Measurements from ENCODE around the gene GTF3A.

GTF3A gene

DNA sequence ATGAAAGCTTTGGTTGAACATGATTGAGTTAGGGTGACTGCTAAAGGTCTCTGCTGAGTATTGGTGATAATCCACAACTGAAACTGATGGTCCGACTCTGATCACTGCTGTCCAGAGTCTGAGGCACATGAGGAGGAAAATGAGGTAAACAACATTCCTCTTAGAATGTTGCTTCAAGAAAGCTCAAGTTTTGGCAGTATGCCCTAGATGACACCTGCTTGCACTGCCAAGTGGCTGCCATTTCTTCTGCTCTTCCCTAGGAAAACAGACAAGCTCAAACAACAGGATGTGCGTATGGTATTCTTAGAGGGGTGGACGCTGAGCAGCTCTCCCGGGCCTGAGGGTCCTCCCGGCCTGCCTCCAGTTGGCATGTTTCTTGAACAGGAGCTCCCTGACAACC, 41.2 kb downstream of the GTF3A start:
- ATAC-seq (replicated peaks; ENCODE audit: extremely low read depth, poor library complexity, severe bottlenecking) (no peak), DNase-seq (ENCODE audit: low spot score in 2 of 2) (no peak)
- H3K27ac Mint-ChIP-seq (ENCODE audit: low read depth) = no peak overlapping the region
- H3K4me3 Mint-ChIP-seq = no peak overlapping the region
- no peaks in the 10 kb centered on the region for H3K27me3 Mint-ChIP-seq
- peaks cover 5% of the 10 kb centered on the region for H3K4me1 Mint-ChIP-seq
- no peaks in the 10 kb centered on the region for H3K9me3 Mint-ChIP-seq
- H3K36me3 Mint-ChIP-seq (ENCODE audit: insufficient read depth) = no peaks in the 10 kb centered on the region

DNA sequence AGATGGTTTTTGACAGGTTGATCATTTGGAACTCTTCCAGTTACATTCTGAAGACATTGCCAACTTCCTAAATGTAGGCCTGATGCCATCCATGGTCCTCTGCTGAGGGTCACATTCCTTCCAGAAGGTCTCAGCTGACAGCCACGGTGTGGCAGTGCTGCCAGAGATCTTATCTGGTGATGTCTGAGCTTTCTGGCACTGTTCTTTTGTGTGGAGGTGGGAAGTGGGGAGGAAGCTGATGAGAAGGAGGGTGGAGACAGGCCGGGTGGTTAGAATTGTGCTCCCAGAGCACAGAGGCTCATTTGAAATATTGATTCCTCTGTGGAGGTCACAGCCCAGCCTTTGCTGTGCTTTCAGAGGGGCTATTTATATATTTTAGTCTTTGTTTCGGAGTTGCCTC, 42.1 kb downstream of the GTF3A start:
- Mint-ChIP-seq H3K27ac (ENCODE audit: low read depth) (no peak overlapping the region), H3K4me1 (peaks cover 5% of the 10 kb centered on the region), H3K4me3 (no peak overlapping the region), H3K36me3 (ENCODE audit: insufficient read depth) (no peaks in the 10 kb centered on the region), H3K9me3 (no peaks in the 10 kb centered on the region), H3K27me3 (no peaks in the 10 kb centered on the region)
- ATAC-seq (replicated peaks; ENCODE audit: extremely low read depth, poor library complexity, severe bottlenecking) (no peak), DNase-seq (ENCODE audit: low spot score in 2 of 2) (no peak)

DNA sequence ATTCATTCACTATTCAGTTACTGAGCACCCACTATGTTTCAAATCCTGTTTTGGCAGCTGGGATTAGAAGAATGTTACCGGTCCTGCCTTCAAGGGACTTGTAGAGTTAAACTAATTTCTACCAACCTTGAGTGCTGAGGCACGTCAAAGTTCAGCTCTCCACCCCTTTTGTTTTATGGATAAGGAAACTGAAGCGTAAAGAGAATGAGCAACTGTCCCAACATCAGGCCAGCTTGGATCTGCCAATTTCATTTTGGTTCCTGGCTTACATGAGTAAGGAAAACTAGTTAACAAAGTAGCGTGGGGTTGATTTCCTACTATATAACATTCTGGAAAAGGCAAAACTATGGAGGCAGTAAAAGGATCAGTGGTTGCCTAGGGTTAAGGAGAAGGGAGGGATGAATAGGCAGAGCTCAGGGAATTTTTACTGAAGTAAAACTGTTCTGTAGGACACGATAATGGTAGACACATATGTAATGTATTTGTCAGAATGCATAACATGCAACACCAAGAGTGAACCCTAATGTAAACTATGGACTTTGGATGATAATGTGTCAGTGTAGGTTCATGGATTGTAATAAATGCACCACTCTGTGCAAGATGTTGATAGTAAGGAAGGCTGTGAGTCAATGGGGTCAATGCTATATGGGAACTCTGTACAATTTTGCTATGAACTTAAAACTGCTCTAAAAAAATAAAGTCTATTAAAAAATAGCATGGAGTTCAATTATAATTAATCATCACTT, 45.8 kb downstream of the GTF3A start:
- Mint-ChIP-seq H3K27ac (ENCODE audit: low read depth) (no peak overlapping the region), H3K27me3 (no peaks in the 10 kb centered on the region), H3K4me1 (peaks cover 18% of the 10 kb centered on the region), H3K36me3 (ENCODE audit: insufficient read depth) (no peaks in the 10 kb centered on the region), H3K4me3 (no peak overlapping the region), H3K9me3 (no peaks in the 10 kb centered on the region)
- no peak for ATAC-seq (replicated peaks; ENCODE audit: extremely low read depth, poor library complexity, severe bottlenecking)
- DNase-seq (ENCODE audit: low spot score in 2 of 2) = no peak

DNA sequence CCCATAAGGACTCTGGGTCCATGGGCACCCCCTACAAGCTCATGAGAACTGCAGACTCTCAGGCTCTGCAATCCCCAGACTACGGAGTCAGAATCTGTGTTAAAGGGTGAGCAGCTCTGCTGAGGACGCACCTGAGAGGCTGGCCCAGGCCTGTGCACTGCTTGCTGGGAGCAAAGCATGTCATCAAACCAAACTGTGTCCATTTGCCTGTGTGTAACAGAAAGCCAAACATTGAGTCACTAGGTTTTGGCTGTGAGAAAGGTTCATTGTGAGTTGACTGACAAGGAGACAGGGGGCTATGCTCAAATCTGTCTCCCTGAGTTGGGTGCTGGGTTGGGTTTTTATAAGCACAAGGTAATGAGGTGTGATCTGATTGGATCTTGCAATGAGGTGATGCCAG, 48.0 kb downstream of the GTF3A start:
- Mint-ChIP-seq H3K9me3 (no peaks in the 10 kb centered on the region), H3K36me3 (ENCODE audit: insufficient read depth) (no peaks in the 10 kb centered on the region), H3K4me3 (no peak overlapping the region), H3K4me1 (peaks cover 12% of the 10 kb centered on the region), H3K27ac (ENCODE audit: low read depth) (no peak overlapping the region), H3K27me3 (peaks cover 4% of the 10 kb centered on the region)
- no peak for ATAC-seq (replicated peaks; ENCODE audit: extremely low read depth, poor library complexity, severe bottlenecking)
- DNase-seq (ENCODE audit: low spot score in 2 of 2) = no peak

DNA sequence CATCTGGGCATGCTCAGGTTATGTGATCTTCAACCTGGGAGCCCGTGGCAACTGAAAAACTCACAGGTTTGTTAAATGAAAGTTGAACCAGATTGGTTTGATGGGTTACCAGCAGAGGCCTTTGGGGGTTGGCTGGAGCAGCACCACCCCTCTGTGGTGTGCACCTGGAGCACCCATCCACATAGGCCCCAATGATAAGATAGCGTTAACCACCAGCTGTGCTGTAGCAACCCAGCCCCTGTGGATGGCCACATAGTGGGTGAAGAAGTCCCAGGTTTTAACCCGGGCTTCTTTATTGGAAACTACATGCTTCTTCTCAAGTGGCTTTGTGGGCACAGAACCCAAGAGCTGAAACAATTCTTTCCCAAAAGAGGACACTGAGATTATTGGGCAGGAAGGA, 48.5 kb downstream of the GTF3A start:
- no peaks in the 10 kb centered on the region for H3K36me3 Mint-ChIP-seq (ENCODE audit: insufficient read depth)
- peaks cover 9% of the 10 kb centered on the region for H3K27me3 Mint-ChIP-seq
- peak; percentile 77 for ATAC-seq (replicated peaks; ENCODE audit: extremely low read depth, poor library complexity, severe bottlenecking)
- peaks cover 12% of the 10 kb centered on the region for H3K4me1 Mint-ChIP-seq
- no peaks in the 10 kb centered on the region for H3K9me3 Mint-ChIP-seq
- H3K4me3 Mint-ChIP-seq = no peak overlapping the region
- no peak overlapping the region for H3K27ac Mint-ChIP-seq (ENCODE audit: low read depth)
- DNase-seq (ENCODE audit: low spot score in 2 of 2) = no peak

DNA sequence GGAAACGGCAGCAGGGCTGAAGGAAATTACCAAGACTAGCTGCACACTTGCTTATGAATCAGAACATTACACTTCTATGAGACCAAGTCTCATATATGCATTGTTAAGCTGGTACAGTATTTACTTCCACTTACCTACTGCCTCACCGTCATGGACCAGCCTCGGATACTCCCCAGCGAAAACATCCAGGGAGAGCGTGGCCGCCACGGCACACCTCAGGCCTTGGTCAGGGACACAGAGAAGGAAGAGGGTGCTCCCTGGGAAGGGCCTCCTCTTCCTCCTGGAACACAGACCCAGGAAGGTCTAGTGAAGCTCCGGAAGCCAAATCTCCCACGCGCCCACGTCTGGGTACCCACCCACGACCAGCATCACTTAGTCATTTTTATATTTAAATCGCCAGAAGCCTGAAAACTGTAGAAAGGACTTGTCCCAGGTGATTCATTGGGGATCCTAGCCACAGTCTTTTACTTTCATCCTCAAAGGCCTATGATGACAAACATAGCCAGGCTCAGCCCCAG, 50.4 kb downstream of the GTF3A start:
- no peaks in the 10 kb centered on the region for H3K36me3 Mint-ChIP-seq (ENCODE audit: insufficient read depth)
- H3K27me3 Mint-ChIP-seq = peaks cover 22% of the 10 kb centered on the region
- no peak for DNase-seq (ENCODE audit: low spot score in 2 of 2)
- H3K27ac Mint-ChIP-seq (ENCODE audit: low read depth) = no peak overlapping the region
- H3K4me3 Mint-ChIP-seq = no peak overlapping the region
- peaks cover 12% of the 10 kb centered on the region for H3K4me1 Mint-ChIP-seq
- ATAC-seq (replicated peaks; ENCODE audit: extremely low read depth, poor library complexity, severe bottlenecking) = no peak
- no peaks in the 10 kb centered on the region for H3K9me3 Mint-ChIP-seq

DNA sequence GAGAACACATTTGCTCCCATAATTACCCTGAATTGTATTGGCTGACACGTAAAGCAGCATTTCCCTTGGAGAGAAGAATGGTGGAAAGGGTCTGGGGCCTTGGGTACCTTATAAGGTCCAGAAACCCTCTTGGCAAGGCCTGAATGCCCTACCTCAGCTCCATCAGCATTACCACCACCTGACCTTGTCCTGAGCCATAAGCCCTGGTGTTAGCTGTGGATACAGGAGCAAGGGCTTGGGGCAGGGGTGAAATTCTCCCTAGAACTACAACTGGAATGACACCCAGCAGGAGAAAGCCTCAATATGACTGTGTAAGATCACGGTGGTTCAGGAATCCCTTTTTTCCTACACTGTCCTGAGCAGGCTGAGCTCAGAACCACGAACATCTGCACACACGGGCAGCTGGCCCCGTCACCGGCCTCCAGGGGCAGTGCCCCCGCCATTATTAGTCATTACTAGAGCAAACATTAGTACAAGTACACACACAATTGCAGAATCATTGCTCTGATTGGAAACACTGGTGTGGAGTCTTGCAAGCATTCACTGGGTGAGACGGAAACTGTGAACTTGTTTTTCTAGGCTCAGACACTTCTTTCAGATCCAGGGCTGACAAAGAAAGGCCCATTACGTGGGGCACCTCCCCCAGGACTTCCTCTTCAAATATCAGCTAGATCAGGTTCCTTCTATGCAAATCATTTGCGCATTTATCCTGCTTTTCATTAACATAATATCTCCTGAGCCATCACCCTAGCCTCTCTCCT, 52.7 kb downstream of the GTF3A start:
- H3K27ac Mint-ChIP-seq (ENCODE audit: low read depth) = no peak overlapping the region
- no peak for ATAC-seq (replicated peaks; ENCODE audit: extremely low read depth, poor library complexity, severe bottlenecking)

DNA sequence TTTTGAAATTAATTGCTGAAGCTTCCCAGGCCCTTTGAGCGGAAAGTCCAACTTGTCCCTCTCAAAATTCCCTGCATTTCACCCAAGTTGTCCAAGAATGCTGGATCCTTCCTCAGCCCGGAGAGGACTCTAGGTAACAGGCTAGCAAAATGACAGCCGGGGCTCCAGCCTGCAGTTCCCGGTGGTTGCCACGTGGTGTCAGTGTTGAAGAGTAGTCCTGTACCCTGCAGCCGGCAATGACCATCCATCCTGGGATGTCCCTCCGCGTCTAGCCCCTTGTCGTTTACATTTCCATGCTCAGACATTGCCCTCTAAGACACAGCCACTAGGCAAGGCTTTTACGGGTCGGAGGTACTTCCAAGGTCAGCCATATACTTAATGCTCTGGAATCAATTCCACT, 57.3 kb downstream of the GTF3A start:
- Mint-ChIP-seq H3K27me3 (peaks cover 22% of the 10 kb centered on the region), H3K27ac (ENCODE audit: low read depth) (no peak overlapping the region), H3K36me3 (ENCODE audit: insufficient read depth) (no peaks in the 10 kb centered on the region), H3K9me3 (no peaks in the 10 kb centered on the region), H3K4me3 (no peak overlapping the region), H3K4me1 (peaks cover 8% of the 10 kb centered on the region)
- DNase-seq (ENCODE audit: low spot score in 2 of 2) (no peak), ATAC-seq (replicated peaks; ENCODE audit: extremely low read depth, poor library complexity, severe bottlenecking) (no peak)

More for the DNA sequence above, 52.7 kb downstream of the GTF3A start:
- peaks cover 12% of the 10 kb centered on the region for H3K4me1 Mint-ChIP-seq
- no peaks in the 10 kb centered on the region for H3K9me3 Mint-ChIP-seq
- no peaks in the 10 kb centered on the region for H3K36me3 Mint-ChIP-seq (ENCODE audit: insufficient read depth)
- no peak for DNase-seq (ENCODE audit: low spot score in 2 of 2)
- peaks cover 22% of the 10 kb centered on the region for H3K27me3 Mint-ChIP-seq
- H3K4me3 Mint-ChIP-seq = no peak overlapping the region

DNA sequence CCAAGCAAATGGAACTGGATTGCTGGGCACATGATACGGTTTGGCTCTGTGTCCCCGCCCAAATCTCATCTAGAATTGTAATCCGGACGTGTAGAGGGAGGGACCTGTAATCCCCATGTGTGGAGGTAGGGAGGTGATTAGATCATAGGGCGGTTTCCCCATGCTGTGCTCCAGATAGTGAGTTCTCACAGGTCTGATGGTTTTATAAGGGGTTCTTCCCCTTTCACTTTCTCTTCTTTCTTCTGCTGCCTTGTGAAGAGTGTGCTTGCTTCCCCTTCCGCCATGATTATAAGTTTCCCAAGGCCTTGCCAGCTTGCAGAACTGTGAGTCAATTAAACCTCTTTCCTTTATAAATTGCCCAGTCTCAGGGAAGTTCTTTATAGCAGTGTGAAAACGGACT, 58.6 kb downstream of the GTF3A start:
- no peaks in the 10 kb centered on the region for H3K36me3 Mint-ChIP-seq (ENCODE audit: insufficient read depth)
- no peaks in the 10 kb centered on the region for H3K9me3 Mint-ChIP-seq
- H3K4me1 Mint-ChIP-seq = peaks cover 8% of the 10 kb centered on the region
- H3K27me3 Mint-ChIP-seq = peaks cover 12% of the 10 kb centered on the region
- no peak for DNase-seq (ENCODE audit: low spot score in 2 of 2)
- no peak overlapping the region for H3K27ac Mint-ChIP-seq (ENCODE audit: low read depth)
- ATAC-seq (replicated peaks; ENCODE audit: extremely low read depth, poor library complexity, severe bottlenecking) = peak; percentile 88
- H3K4me3 Mint-ChIP-seq = no peak overlapping the region

DNA sequence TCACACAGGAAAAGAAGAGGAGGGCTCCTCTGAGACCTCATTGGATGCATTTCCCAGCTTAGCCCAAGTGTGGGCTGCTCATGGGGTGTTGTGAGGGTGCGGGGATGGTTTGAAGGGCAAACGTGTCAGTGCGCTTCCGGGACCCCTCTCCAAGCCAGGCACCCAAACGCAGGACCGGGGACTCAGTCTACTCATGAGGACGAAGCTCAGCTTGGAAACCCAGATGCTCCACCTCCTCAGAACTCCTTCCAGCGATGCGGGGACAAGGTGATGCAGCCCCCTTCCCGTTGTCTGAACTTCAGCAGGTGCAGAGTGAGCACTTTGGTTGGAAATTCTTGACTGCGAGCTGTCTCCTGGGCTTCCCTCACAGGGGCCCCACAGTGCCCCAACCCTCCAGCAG, 59.0 kb downstream of the GTF3A start:
- H3K4me3 Mint-ChIP-seq = no peak overlapping the region
- H3K36me3 Mint-ChIP-seq (ENCODE audit: insufficient read depth) = no peaks in the 10 kb centered on the region
- H3K27ac Mint-ChIP-seq (ENCODE audit: low read depth) = no peak overlapping the region
- DNase-seq (ENCODE audit: low spot score in 2 of 2) (no peak), ATAC-seq (replicated peaks; ENCODE audit: extremely low read depth, poor library complexity, severe bottlenecking) (no peak)
- no peaks in the 10 kb centered on the region for H3K9me3 Mint-ChIP-seq
- peaks cover 8% of the 10 kb centered on the region for H3K4me1 Mint-ChIP-seq
- peaks cover 8% of the 10 kb centered on the region for H3K27me3 Mint-ChIP-seq

Measured in central memory CD8-positive, alpha-beta T cell (primary cell).